Measurements from ENCODE around the gene UBAP2.
"Not testable (repeated sequence)": the region's sequence is repeated elsewhere in the genome, so short reads cannot be mapped to it uniquely, and the experiment has no call there.

Gene UBAP2

DNA sequence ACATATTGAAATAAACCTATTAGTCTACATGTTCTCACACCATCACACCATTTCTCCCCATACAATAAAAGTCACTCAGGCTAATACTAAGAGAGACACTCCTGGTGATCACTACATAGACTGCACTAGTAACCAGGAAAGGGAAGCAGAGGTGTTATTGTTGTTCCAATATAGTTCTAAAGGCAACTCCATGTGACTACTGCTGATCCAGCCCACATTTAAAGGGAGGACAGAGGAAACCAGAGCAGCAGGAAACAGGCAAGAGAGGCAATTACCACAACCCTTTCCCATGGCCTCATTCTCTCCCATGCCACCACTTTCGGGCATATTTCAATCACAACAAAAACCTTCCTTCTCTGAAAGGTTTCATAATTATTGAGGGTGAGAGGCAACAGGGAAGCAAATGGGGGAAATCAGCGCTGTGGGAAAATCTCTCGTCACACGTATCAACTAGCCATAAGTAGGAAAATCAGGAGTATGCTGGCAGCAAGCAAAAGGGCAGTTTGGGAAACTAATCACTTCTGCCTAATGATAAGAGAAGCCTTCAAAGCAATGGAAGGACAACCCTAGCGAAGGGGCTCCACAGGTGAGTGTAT lies 1.8 kb downstream of the UBAP2 start:
- no peak for DNase-seq (ENCODE audit: low read depth)

DNA sequence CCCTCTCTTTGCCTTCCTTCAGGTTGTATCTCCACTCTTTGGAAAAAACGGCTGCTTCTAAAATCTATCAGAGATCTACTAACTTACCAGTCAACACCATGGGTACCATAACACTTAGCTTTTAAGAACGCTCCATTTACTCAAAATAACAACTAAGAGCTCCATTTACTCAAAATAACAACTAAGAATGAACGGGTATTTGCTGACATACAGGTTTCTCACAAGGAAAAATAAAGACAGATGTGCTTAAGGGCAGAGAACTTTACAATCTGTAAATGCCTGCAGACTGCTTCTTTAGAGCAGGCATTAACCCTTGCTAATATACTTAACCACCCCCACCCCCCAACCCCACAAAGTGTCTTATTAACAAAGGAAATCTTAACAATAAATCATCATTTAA lies 2.8 kb downstream of the UBAP2 start:
- no peak for DNase-seq (ENCODE audit: low read depth)

- DNase-seq (ENCODE audit: low read depth) = not testable (repeated sequence)
Observed at GRCh38 chr9:34042074-34042473, 6.6 kb downstream of the UBAP2 start.

- DNase-seq (ENCODE audit: low read depth) = not testable (repeated sequence)
Observed at GRCh38 chr9:34038851-34039250, 9.8 kb downstream of the UBAP2 start.

DNA sequence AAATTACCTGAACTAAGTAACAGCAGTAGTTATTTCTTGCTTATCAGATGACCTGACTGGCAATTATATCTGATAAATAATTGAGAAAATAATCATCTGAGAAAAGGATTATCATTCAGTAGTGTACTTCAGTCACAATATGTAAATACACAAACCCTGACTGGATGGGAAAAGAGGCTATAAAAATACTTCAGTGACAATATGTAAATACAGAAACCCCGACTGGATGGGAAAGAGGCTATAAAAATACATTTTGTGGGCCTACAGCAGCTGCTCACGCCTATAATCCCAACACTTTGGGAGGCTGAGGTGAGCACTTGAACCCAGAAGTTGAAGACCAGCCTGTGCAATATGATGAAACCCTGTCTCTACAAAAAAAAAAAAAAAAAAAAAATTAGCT lies 11.1 kb downstream of the UBAP2 start:
- DNase-seq (ENCODE audit: low read depth) = no peak

DNA sequence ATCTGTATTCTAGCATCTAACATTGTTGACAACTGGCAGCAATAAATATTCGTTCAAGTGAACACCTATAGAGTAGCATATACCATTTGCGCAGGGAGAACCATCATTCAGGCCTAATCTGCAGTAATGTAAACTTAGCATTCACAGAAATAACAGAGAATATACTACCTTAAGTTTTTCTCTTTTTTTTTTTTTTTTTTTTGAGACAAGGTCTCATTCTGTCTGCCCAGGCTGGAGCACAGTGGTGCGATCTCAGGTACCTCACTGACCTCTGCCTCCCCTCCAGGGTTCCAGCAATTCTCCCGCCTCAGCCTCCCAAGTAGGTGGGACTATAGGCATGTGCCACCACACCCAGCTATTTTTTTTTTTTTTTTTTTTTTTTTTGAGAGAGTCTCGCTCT lies 12.1 kb downstream of the UBAP2 start:
- no peak for DNase-seq (ENCODE audit: low read depth)

DNA sequence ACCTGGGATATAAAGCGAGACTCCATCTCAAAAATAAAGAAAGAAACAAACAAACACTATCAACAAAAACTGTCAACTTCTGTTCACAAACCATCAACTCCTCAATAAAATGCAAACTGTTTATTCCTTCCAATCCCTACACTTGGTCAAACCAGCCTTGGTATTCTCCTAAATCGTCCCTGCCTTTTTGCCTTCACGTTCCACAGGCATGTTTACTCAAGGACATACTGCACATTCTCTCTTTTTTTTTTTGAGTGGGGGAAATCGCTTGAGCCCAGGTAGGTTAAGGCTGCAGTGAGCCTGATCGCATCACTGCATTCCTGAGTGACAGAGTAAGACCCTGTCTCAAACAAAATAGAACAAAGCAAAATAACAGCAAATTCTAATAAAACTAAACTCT lies 13.0 kb downstream of the UBAP2 start:
- no peak for DNase-seq (ENCODE audit: low read depth)

DNA sequence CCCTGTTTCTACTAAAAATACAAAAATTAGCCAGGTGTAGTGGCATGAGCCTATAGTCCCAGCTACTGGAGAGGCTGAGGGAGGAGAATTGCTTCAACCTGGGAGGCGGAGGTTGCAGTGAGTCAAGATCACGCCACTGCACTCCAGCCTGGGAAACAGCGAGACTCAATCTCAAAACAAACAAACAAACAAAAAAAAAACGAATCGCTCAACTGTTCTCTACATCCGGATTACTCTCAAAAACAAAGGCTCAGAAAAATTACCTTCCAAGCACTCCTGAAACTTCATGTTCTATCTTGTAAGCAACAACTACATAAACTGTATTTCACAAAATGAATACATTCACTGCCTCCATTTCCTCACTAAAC lies 14.0 kb downstream of the UBAP2 start:
- DNase-seq (ENCODE audit: low read depth) = no peak

DNA sequence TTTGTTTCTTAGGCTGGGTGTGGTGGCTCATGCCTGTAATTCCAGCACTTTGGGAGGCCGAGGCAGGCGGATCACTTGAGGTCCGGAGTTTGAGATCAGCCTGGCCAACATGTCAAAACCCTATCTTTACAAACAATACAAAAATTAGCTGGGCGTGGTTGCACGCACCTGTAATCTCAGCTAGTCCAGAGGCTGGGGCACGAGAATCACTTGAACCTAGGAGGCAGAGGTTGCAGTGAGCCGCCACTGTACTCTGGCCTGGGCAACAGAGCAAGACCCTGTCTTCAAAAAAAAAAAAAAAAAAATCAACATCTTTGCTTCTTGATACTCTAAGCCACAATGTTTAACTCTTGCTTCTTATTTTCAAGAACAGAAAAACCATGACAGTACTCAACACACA lies 16.1 kb downstream of the UBAP2 start:
- no peak for DNase-seq (ENCODE audit: low read depth)

DNA sequence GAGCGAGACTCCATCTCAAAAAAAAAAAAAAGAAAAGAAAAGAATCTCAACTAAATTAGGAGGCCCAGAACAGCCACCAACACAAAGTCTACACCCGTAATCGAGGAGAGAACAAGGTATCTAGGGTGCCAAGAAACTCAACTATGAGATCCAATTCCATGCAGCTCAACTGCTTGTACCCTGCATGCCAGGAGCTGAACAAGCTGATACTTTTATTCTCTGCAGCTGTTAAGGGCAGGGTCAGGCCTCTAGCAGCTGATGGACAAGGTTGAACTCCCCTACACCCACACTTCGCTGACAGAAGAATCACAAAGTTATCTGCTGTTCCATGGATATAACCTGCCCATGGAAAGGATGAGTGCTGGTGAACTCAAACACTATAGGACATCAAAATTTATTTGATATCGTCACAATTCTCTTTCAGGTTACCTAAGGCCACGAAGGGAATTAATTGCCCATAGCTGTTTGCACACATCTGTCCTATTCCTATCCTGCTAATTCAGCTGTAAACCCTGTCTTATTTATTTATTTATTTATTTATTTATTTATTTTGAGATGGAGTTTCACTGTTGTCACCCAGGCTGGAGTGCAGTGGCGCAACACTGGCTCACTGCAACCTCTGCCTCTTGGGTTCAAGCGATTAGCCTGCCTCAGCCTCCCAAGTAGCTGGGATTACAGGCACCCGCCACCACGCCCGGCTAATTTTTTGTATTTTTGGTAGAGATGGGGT lies 20.7 kb downstream of the UBAP2 start:
- no peak for DNase-seq (ENCODE audit: low read depth)

GRCh38 chr9:34025811-34026210 lies 22.9 kb downstream of the UBAP2 start:
- DNase-seq (ENCODE audit: low read depth) = no peak

DNA sequence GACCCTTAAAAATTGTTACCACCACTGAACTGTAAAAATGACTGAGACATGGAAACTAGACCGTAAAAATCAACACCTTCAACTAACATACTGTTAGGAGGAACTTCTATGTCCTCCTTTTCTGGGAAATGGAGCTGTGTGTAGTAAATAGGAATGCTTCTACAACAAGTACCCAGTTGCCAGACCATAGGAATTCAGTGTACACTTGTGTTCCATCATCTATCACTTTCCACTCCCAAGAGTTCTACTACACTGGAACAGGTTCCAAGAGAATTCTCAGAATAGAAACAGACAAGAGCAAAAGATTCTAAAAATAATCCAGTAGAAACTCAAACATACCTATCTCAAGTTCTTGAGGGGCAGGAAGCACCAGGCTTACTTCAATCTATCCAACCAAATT lies 23.6 kb downstream of the UBAP2 start:
- DNase-seq (ENCODE audit: low read depth) = no peak

DNA sequence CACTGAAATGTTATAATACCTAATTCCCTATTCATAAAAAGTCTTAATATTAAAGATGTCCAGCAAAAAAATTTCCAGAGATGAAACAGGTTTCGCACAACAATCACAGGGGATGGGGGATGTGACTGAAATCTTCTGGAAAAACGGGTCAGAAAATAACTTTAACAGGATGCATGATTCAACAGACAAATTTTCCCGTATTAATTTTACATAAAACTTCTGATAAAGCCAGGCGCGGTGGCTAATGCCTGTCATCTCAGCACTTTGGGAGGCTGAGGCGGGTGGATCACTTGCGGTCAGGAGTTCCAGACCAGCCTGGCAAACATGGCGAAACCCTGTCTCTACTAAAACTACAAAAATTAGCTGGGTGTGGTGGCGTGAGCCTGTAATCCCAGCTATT lies 24.2 kb downstream of the UBAP2 start:
- DNase-seq (ENCODE audit: low read depth) = not testable (repeated sequence)

DNA sequence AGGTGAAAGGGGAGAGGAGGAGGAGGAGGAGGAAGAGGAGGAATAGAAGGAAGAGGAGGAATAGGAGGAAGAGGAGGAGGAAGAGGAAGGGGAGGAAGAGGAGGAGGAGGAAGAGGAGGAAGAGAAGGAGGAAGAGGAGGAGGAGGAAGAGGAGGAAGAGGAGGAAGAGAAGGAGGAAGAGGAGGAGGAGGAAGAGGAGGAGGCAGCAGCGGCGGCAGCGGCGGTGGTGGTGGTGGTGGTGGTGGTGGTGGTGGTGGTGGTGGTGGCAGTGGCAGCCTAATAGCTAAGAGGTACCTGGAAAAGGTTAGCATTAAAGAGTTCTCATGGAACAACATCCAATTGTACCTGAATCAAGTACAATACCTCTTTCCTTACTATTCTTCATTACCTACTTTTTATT lies 32.5 kb downstream of the UBAP2 start:
- no peak for DNase-seq (ENCODE audit: low read depth)

DNA sequence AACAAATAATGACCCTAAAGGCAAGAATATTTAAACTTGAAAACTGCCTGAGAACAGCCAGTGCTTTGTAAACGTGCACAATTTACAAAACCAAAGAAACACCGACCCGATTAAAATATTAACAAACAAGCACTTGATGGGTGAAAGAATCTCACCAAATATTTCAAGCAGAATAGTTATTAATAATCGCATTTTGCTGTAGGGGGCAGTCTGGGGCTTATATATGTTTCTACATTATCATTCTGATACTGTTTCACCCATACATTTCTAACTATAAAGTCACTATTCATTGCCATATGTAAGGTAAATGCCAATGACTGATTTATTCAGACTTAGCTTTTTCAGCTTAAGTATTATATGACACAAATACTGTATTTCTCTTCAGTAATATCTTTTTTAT lies 37.7 kb downstream of the UBAP2 start:
- DNase-seq (ENCODE audit: low read depth) = no peak

DNA sequence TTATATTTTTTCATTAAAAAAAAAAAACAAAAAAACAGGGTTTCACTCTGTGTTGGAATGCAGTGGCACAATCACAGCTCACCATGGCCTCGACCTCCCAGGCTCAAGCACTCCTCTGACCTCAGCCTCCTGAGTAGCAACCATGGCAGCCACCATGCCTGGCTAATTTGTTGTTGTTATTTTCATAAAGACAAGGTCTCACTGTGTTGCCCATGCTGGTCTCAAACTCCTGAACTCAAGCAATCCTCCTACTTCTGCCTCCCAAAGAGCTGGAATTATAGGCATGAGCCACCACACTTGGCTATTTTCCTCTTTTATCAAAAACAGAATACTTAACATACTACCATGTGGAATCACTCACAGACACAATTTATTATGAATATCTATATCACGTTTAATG lies 46.7 kb downstream of the UBAP2 start:
- DNase-seq (ENCODE audit: low read depth) = no peak

GRCh38 chr9:34001298-34001697 lies 47.4 kb downstream of the UBAP2 start:
- DNase-seq (ENCODE audit: low read depth) = no peak

GRCh38 chr9:33995449-33995848 lies 53.2 kb downstream of the UBAP2 start:
- no peak for DNase-seq (ENCODE audit: low read depth)

DNA sequence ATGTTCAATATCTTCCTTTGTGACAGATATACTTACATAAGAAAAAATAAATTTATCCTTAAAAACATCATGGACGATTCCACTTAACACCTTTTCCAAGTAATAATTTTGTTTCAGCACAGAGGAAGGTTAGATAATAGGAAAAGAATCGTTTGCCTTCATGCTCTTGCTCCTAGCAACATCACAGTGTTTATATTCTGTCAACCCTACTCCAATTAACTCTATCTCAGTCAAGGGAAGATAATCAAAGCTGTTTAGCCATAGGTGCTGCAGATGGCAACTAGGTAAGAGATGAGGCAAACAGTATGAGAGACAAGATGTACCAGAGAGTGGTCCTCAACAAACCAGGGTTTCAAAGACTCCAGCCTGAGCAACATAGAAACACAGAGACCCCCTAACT lies 55.6 kb downstream of the UBAP2 start:
- no peak for DNase-seq (ENCODE audit: low read depth)

DNA sequence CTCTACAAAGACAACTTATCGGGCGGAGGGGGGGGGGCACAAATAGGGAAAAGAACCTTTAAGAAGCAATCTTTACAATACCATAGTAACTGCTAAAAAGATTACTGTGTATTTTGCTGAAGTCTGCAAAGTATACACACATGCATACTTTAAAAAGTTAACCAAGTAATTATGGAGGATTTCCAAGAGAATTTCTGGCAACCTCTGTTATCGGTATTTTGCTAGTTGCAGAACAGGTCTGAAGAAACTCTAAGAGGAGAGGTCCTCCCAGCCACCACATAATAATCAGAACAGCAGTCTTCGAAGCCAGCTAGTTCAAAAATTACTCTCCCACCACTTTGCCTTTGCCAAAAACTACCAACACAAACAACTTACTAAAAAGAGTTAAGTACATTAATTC lies 56.1 kb downstream of the UBAP2 start:
- no peak for DNase-seq (ENCODE audit: low read depth)

DNA sequence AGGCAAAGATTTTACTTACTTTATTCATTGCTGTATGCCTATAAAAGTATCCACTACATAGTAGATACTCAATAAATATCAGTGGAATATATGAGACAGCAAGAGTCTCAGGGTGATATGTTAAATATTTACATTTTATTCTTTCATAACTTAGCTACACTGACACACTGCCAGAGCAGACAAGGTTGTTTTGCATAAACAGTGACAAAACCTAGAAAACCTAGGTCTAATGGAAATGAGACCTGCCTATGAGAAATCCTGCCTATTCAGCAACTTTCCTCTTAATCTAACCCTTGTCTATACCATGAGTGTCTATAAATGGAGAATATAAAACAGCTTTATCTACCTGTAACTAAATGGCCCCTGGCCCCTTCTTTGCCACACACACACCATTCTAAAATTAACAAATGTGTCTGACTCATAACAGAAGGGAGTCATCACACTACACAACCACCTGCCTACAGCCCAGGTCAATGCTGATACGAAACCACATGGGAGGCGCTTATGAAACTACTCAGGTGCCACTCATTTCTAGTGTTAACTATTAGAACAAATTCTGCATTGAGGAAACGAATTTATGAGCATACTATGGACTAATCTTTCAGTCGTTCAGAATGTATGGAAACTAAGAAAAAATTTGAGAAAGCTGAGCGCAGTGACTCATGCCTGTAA lies 60.3 kb downstream of the UBAP2 start:
- DNase-seq (ENCODE audit: low read depth) = no peak

DNA sequence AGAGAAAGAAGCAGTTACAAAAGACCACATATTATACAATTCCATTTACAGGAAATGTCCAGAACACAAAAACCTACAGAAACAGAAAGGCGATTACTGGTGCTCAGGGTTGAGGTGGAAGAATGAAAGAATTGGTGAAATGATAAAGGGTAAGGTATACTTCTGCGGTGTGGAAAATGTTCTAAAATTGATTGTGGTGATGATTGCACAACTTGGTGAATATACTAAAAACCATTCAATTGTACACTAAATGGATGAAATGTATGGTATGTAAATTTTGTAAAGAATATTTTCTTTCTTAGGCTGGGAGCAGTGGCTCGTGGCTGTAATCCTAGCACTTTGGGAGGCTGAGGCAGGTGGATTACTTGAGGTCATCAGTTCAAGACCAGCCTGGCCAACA lies 72.3 kb downstream of the UBAP2 start:
- DNase-seq (ENCODE audit: low read depth) = no peak

DNA sequence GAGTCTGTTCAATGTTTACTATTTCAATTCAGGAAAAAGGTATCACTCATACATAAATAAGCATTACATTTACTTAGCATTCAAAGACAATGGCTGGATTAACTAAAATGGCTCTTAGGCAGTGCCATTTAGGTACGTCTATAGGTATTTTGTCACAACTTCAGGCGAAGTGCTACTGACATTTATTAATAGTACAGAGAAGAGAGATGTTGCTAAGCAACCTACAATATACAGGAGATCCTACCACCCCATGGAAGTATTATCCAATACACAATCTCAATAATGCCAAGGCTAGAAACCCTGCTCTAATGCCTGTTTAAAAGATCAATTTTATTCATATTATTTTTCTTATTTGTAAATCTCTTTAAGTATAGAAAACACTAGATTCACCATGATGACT lies 76.0 kb downstream of the UBAP2 start:
- no peak for DNase-seq (ENCODE audit: low read depth)
